Stimulated activated CD4-positive, alpha-beta T cell treated with anti-CD3 and anti-CD28 coated beads, Interleukin-4, amount 100 ng/mL, for 4 hours (primary cell): ENCODE data around the gene FBXO34.

ENCODE experiments used
- DNase-seq, 2 experiments: peaks; one replicate each; pipeline ENCODE4 v3.0.0-alpha.2; 2020

The FBXO34 gene

GRCh38 chr14:55272922-55273321 lies 1.7 kb downstream of the FBXO34 start:
- no peak for DNase-seq

- no peak for DNase-seq
These were observed 2.9 kb downstream of the FBXO34 start for GRCh38 chr14:55274146-55274545.

- DNase-seq: no peak
These were observed 3.5 kb downstream of the FBXO34 start for GRCh38 chr14:55274751-55275150.

- DNase-seq: no peak
These were observed 5.5 kb downstream of the FBXO34 start for GRCh38 chr14:55276736-55277135.

- no peak for DNase-seq
These were observed 6.9 kb downstream of the FBXO34 start for GRCh38 chr14:55277972-55278740.

- DNase-seq: no peak
These were observed 8.2 kb downstream of the FBXO34 start for GRCh38 chr14:55279384-55279783.

- DNase-seq: no peak
These were observed 10.2 kb downstream of the FBXO34 start for GRCh38 chr14:55281316-55281839.

- DNase-seq: no peak
These were observed 13.9 kb downstream of the FBXO34 start for GRCh38 chr14:55285048-55285652.

GRCh38 chr14:55288439-55288838 lies 17.2 kb downstream of the FBXO34 start:
- no peak for DNase-seq

GRCh38 chr14:55291480-55292081 lies 20.4 kb downstream of the FBXO34 start:
- DNase-seq: no peak

- no peak for DNase-seq
These were observed 23.4 kb downstream of the FBXO34 start for GRCh38 chr14:55294603-55295002.

- DNase-seq: peak in 1 of 2 experiments; percentile 12
These were observed 26.6 kb downstream of the FBXO34 start for GRCh38 chr14:55297611-55298499.

GRCh38 chr14:55298500-55298822 lies 27.2 kb downstream of the FBXO34 start:
- no peak for DNase-seq

- no peak for DNase-seq
These were observed 30.4 kb downstream of the FBXO34 start for GRCh38 chr14:55301437-55302121.

GRCh38 chr14:55302367-55303124 lies 31.3 kb downstream of the FBXO34 start:
- no peak for DNase-seq

- DNase-seq: no peak
These were observed 31.9 kb downstream of the FBXO34 start for GRCh38 chr14:55303125-55303499.

- DNase-seq: no peak
These were observed 32.5 kb downstream of the FBXO34 start for GRCh38 chr14:55303691-55304145.

GRCh38 chr14:55306938-55307589 lies 35.8 kb downstream of the FBXO34 start:
- no peak for DNase-seq

GRCh38 chr14:55309154-55309553 lies 37.9 kb downstream of the FBXO34 start:
- DNase-seq: no peak

- no peak for DNase-seq
These were observed 38.6 kb downstream of the FBXO34 start for GRCh38 chr14:55309761-55310365.
